ENCODE results near the gene SLC35C1. TPM values are rescaled to one million over a fixed set of nuclear protein-coding genes. Genes with fewer than 3 reads are reported as not detected.

SLC35C1 gene
- total and polyA plus RNA-seq, 9 of the 15 experiments (the other 6 are each of a cell fraction or from before 2014, with no cell fraction given), result 0.65 to 13.1 (median 2.4) TPM

- TF ChIP-seq TAF1 (IDR thresholded peaks at IDR 0.05; ENCODE audit: control insufficient read depth, extremely low read depth, insufficient read depth, low read length, severe bottlenecking) (no peak), FOXA3 (CRISPR knock-in tag; conservative IDR thresholded peaks at IDR 0.05 in 1 of 2, IDR thresholded peaks at IDR 0.05 in 1 of 2) (0 out of 4 replicates have a peak, but pooled peaks of 1 of the 2 experiments have one; percentile 16), EZH2 (IDR thresholded peaks at IDR 0.05; ENCODE audit: borderline replicate concordance, low read depth, low read length) (no peak), KDM1A (IDR thresholded peaks at IDR 0.05) (peak in 1 of 2 experiments; percentile 57; a peak in 2 of 4 replicates), ZNF589 (CRISPR knock-in tag; IDR thresholded peaks at IDR 0.05; ENCODE audit: low read depth) (no peak), HDGF (IDR thresholded peaks at IDR 0.05) (peak; percentile 66; the same call in 1 of the 2 replicates), RUNX1 (IDR thresholded peaks at IDR 0.05; ENCODE audit: low read depth) (no peak), RBM39 (optimal IDR thresholded peaks at IDR 0.05; ENCODE audit: low read depth, low read length) (no peak), TCF3 (CRISPR knock-in tag; IDR thresholded peaks at IDR 0.05) (no peak), FOXP1 (CRISPR knock-in tag; IDR thresholded peaks at IDR 0.05) (peak; percentile 22), MAX (CRISPR knock-in tag; IDR thresholded peaks at IDR 0.05) (peak; percentile 53; the same call in 1 of the 2 replicates), BRD9 (IDR thresholded peaks at IDR 0.05; ENCODE audit: low read depth, partially characterized antibody) (peak; percentile 99), ADNP (tag; IDR thresholded peaks at IDR 0.05) (peak; percentile 48; the same call in 1 of the 2 replicates)
Observed at GRCh38 chr11:45806072-45806933, 1.4 kb downstream of the SLC35C1 start (continued).

All from K562 (cell line).